Fibroblast of lung (primary cell): ENCODE measurements around the gene CAMTA1. TPM values are rescaled to one million over a fixed set of nuclear protein-coding genes. Genes with fewer than 3 reads are reported as not detected.

ENCODE experiments used
- DNase-seq, 2 donors: peaks; one replicate each; pipeline versions ENCODE4 v3.0.0 to v3.0.0-alpha.2; 2010; ENCODE audit warnings: low read depth in 2 of 2
- H2AFZ ChIP-seq: 2 replicates; pipeline ENCODE4 v1.5.1; 2012; ENCODE audit warnings: low read length, control low read depth, inconsistent platforms
- H3K27ac ChIP-seq: 2 replicates; pipeline ENCODE4 v1.5.1; 2011; ENCODE audit warnings: low read length, control low read depth; ENCODE audit not compliant: insufficient read depth
- H3K27me3 ChIP-seq: 2 replicates; pipeline ENCODE4 v1.5.1; 2011; ENCODE audit warnings: mild to moderate bottlenecking, low read length; ENCODE audit not compliant: control insufficient read depth, insufficient read depth
- H3K36me3 ChIP-seq: 2 replicates; pipeline ENCODE4 v1.5.1; 2011; ENCODE audit warnings: low read length; ENCODE audit not compliant: control insufficient read depth, insufficient read depth
- H3K4me1 ChIP-seq: 2 replicates; pipeline ENCODE4 v1.5.1; 2011; ENCODE audit warnings: low read length; ENCODE audit not compliant: control insufficient read depth, insufficient read depth; ENCODE audit errors: extremely low read depth
- H3K4me2 ChIP-seq: 2 replicates; pipeline ENCODE4 v1.5.1; 2011; ENCODE audit warnings: low read length, control low read depth; ENCODE audit not compliant: insufficient read depth; ENCODE audit errors: extremely low read depth
- H3K4me3 ChIP-seq, 4 experiments: fragments of 200-600 bp in 1 of 4; sonication (generic) in 1 of 4; replicated peaks in 1 of 4; 2 replicates each; pipeline ENCODE4 v1.5.1; 2011 to 2016; ENCODE audit warnings: low read length in 4 of 4, low read depth in 3 of 4, mild to moderate bottlenecking in 3 of 4, control low read depth in 2 of 4, inconsistent platforms in 1 of 4, mixed read lengths in 1 of 4; ENCODE audit not compliant: insufficient read depth in 1 of 4; ENCODE audit errors: control extremely low read depth in 1 of 4
- H3K79me2 ChIP-seq: 2 replicates; pipeline ENCODE4 v1.5.1; 2012; ENCODE audit warnings: mild to moderate bottlenecking, low read length, inconsistent platforms; ENCODE audit not compliant: control insufficient read depth, insufficient read depth
- H3K9ac ChIP-seq: 2 replicates; pipeline ENCODE4 v1.5.1; 2011; ENCODE audit warnings: mild to moderate bottlenecking, low read length, control low read depth; ENCODE audit not compliant: insufficient read depth
- H3K9me3 ChIP-seq: 2 replicates; pipeline ENCODE4 v1.5.1; 2012; ENCODE audit warnings: low read depth, low read length; ENCODE audit not compliant: control insufficient read depth, insufficient read depth
- H4K20me1 ChIP-seq: 2 replicates; pipeline ENCODE4 v1.5.1; 2011; ENCODE audit warnings: low read length; ENCODE audit not compliant: control insufficient read depth, insufficient read depth; ENCODE audit errors: extremely low read depth
- EZH2 ChIP-seq: IDR thresholded peaks from 2 replicates; pipeline ENCODE4 v1.5.1; 2012; ENCODE audit warnings: low read length, control low read depth, mild to moderate bottlenecking; ENCODE audit errors: missing control alignments
- polyA plus RNA-seq, 2 donors: library from polyadenylated mRNA; depleted of rRNA in 1 of 2; stranded (reverse) in 1 of 2; unstranded in 1 of 2; fragments of >200 nt; gene quantifications; 2 replicates each; pipeline ENCODE4 v1.2.1, GENCODE V29; 2011 to 2012; ENCODE audit warnings: missing spikeins in 1 of 2
- total RNA-seq: library from RNA; depleted of rRNA; stranded (reverse); fragments of >200 nt; gene quantifications from 2 replicates; pipeline ENCODE4 v1.2.1, GENCODE V29; 2014
- TF ChIP-seq, protein P1 (sequence below), 2 donors: IDR thresholded peaks in 1 of 2; conservative IDR thresholded peaks in 1 of 2; 1 replicate in 1 of 2; 2 replicates in 1 of 2; pipeline ENCODE4 v1.5.1; 2011 to 2012; ENCODE audit warnings: low read length in 2 of 2, control low read depth in 1 of 2, inconsistent platforms in 1 of 2, low read depth in 1 of 2, mild to moderate bottlenecking in 1 of 2

The CAMTA1 gene
- total and polyA plus RNA-seq, 2 donors (not counting 1 experiment from before 2014, with no cell fraction given), result 47.6 to 86.0 TPM

DNA sequence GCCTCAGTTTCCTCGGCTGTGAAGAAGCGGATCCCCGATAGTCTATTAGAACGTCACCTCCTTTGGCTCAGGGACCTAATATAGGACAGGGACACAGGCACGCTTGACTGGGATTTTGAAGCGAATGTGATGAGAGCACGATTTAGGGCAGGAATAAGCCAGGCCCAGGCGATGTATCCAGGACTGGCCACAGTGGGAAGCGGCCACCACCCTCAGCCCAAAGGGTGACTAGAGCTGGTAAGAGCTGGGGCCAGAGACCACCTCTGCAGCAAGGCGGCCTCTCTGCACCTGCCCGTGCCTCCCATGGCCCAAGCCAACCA lies 885.9 kb downstream of the CAMTA1 start:
- no peak overlapping the region for H3K27ac ChIP-seq
- no peak overlapping the region for H3K4me3 ChIP-seq
- H3K36me3 ChIP-seq, result no peaks in the 10 kb centered on the region
- no peak overlapping the region for H3K4me2 ChIP-seq
- no peaks in the 10 kb centered on the region for H3K79me2 ChIP-seq
- TF ChIP-seq, protein P1, sequence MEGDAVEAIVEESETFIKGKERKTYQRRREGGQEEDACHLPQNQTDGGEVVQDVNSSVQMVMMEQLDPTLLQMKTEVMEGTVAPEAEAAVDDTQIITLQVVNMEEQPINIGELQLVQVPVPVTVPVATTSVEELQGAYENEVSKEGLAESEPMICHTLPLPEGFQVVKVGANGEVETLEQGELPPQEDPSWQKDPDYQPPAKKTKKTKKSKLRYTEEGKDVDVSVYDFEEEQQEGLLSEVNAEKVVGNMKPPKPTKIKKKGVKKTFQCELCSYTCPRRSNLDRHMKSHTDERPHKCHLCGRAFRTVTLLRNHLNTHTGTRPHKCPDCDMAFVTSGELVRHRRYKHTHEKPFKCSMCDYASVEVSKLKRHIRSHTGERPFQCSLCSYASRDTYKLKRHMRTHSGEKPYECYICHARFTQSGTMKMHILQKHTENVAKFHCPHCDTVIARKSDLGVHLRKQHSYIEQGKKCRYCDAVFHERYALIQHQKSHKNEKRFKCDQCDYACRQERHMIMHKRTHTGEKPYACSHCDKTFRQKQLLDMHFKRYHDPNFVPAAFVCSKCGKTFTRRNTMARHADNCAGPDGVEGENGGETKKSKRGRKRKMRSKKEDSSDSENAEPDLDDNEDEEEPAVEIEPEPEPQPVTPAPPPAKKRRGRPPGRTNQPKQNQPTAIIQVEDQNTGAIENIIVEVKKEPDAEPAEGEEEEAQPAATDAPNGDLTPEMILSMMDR (conservative IDR thresholded peaks at IDR 0.05 in 1 of 2, IDR thresholded peaks at IDR 0.05 in 1 of 2; ENCODE audit: low read depth in 1 of 2, low read length in 2 of 2), result no peak
- TF ChIP-seq EZH2, result no peak
- H3K27me3 ChIP-seq, result no peaks in the 10 kb centered on the region
- H3K9ac ChIP-seq, result no peak overlapping the region
- H3K4me1 ChIP-seq, result no peaks in the 10 kb centered on the region
- H3K9me3 ChIP-seq, result no peaks in the 10 kb centered on the region
- H2AFZ ChIP-seq, result no peak overlapping the region
- DNase-seq, result no peak
- H4K20me1 ChIP-seq, result no peaks in the 10 kb centered on the region

DNA sequence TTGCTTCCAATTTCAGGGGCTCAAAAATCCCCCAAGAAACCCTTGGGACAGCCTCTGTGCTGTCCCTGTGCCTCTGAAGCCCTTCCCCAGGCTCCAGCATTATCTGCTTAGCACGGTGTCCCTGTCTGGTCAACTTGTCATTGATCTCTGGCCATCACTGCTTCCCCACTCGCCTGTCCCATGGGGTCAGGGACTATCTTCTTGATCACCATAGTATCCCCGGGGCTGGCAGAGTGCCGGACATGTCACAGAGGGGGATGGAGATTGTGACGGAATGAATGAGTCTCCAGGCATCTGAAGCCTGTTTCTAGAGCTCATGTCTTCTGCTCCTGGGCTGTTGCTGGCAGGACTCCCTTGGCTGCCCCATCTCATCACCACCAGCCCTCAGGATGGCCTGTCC lies 886.4 kb downstream of the CAMTA1 start:
- no peaks in the 10 kb centered on the region for H3K27me3 ChIP-seq
- H2AFZ ChIP-seq, result no peak overlapping the region
- no peak overlapping the region for H3K4me2 ChIP-seq
- DNase-seq, result no peak
- TF ChIP-seq EZH2, result no peak
- TF ChIP-seq, protein P1 (conservative IDR thresholded peaks at IDR 0.05 in 1 of 2, IDR thresholded peaks at IDR 0.05 in 1 of 2; ENCODE audit: low read depth in 1 of 2, low read length in 2 of 2), result no peak
- no peak overlapping the region for H3K4me3 ChIP-seq
- no peak overlapping the region for H3K9ac ChIP-seq
- H3K27ac ChIP-seq, result no peak overlapping the region
- H3K36me3 ChIP-seq, result no peaks in the 10 kb centered on the region
- no peaks in the 10 kb centered on the region for H3K79me2 ChIP-seq
- H3K9me3 ChIP-seq, result no peaks in the 10 kb centered on the region
- no peaks in the 10 kb centered on the region for H4K20me1 ChIP-seq
- no peaks in the 10 kb centered on the region for H3K4me1 ChIP-seq

DNA sequence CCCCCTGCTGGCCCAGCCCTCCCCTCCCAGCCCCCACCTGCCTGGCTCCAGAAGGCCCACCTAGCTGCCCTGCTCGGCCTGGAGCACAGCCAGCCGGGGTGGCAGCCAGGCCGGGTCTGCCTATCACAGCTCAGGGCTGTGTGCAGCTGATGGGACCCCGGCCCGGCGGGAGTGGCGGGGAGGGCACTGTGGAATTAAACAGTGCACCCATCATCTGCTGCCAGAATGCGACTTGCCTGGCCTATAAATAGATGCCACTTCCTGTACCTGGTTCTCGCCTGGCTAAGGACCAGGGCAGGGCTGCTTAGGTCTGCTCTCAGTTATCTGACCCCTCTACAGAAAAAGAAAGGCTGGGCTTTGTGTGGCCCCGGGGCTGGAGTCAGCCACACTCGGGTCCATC lies 887.6 kb downstream of the CAMTA1 start:
- DNase-seq, result no peak
- no peak overlapping the region for H2AFZ ChIP-seq

More for the DNA sequence above, 887.6 kb downstream of the CAMTA1 start:
- H3K4me2 ChIP-seq, result no peak overlapping the region
- H3K9me3 ChIP-seq, result no peaks in the 10 kb centered on the region
- H4K20me1 ChIP-seq, result no peaks in the 10 kb centered on the region
- H3K79me2 ChIP-seq, result no peaks in the 10 kb centered on the region
- H3K4me1 ChIP-seq, result no peaks in the 10 kb centered on the region
- no peak overlapping the region for H3K9ac ChIP-seq
- TF ChIP-seq, protein P1 (conservative IDR thresholded peaks at IDR 0.05 in 1 of 2, IDR thresholded peaks at IDR 0.05 in 1 of 2; ENCODE audit: low read depth in 1 of 2, low read length in 2 of 2), result no peak
- no peak for TF ChIP-seq EZH2
- no peak overlapping the region for H3K4me3 ChIP-seq
- H3K27ac ChIP-seq, result no peak overlapping the region
- no peaks in the 10 kb centered on the region for H3K36me3 ChIP-seq
- no peaks in the 10 kb centered on the region for H3K27me3 ChIP-seq
